Spleen (tissue), 7 donors: Measurements from ENCODE around the gene ZNF253.
"Not testable (repeated sequence)": the region's sequence is repeated elsewhere in the genome, so short reads cannot be mapped to it uniquely, and the experiment has no call there.

Experiments used
- POLR2A ChIP-seq, 3 donors: fragments of 450-650 bp; IDR thresholded peaks; one replicate each; pipeline ENCODE4 v1.5.1; 2017; ENCODE audit warnings: antibody characterized with exemption in 3 of 3, mild to moderate bottlenecking in 1 of 3
- TF ChIP-seq, protein P1 (sequence below), 11 experiments: fragments of 200-600 bp in 7 of 11; fragments of 450-650 bp in 4 of 11; sonication (generic) in 4 of 11; IDR thresholded peaks in 8 of 11; conservative IDR thresholded peaks in 3 of 11; 1 replicate in 7 of 11; 2 replicates in 4 of 11; pipeline versions ENCODE4 v1.4.0 to v1.8.0; 2016 to 2021; ENCODE audit warnings: antibody characterized with exemption in 11 of 11, inconsistent platforms in 4 of 11, mild to moderate bottlenecking in 1 of 11
- donor health status: DM: no; HTN: no; CAD: no; lungs with moderate emphysema.
- donor health status: DM: no; HTN: no; CAD: no.
- donor health status: DM: no; HTN: no; CAD: no.

- not testable (repeated sequence) for TF ChIP-seq POLR2A (IDR thresholded peaks at IDR 0.05)
- TF ChIP-seq, protein P1, sequence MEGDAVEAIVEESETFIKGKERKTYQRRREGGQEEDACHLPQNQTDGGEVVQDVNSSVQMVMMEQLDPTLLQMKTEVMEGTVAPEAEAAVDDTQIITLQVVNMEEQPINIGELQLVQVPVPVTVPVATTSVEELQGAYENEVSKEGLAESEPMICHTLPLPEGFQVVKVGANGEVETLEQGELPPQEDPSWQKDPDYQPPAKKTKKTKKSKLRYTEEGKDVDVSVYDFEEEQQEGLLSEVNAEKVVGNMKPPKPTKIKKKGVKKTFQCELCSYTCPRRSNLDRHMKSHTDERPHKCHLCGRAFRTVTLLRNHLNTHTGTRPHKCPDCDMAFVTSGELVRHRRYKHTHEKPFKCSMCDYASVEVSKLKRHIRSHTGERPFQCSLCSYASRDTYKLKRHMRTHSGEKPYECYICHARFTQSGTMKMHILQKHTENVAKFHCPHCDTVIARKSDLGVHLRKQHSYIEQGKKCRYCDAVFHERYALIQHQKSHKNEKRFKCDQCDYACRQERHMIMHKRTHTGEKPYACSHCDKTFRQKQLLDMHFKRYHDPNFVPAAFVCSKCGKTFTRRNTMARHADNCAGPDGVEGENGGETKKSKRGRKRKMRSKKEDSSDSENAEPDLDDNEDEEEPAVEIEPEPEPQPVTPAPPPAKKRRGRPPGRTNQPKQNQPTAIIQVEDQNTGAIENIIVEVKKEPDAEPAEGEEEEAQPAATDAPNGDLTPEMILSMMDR (IDR thresholded peaks at IDR 0.05 in 8 of 11, conservative IDR thresholded peaks at IDR 0.05 in 3 of 11): not testable (repeated sequence)
Measured at GRCh38 chr19:19892055-19892941, 26.6 kb downstream of the ZNF253 start.
